Measurements from ENCODE around the gene ELMOD3.
"Not testable (repeated sequence)": the region's sequence is repeated elsewhere in the genome, so short reads cannot be mapped to it uniquely, and the experiment has no call there.

The ELMOD3 gene

DNA sequence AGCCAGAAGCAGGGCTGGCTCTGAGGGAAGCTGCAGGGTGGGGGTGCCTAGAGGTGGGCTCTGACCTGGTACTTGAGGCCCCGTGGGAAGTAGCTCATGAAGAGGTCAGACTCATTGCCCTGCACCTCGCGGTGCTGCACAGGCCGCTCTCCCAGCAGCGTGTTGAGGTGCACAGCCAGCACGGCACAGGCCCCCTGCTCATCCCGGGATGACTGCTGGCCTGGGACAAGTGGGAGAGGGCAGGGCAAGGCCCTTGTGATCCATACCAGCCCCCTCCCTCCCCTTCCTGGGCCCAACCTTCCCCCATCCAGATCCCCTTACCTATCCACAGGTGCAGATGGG, 46.9 kb downstream of the ELMOD3 start:
- no peak for DNase-seq (ENCODE audit: low spot score)

GRCh38 chr2:85401844-85402243, 47.3 kb downstream of the ELMOD3 start:
- DNase-seq (ENCODE audit: low spot score), result no peak

DNA sequence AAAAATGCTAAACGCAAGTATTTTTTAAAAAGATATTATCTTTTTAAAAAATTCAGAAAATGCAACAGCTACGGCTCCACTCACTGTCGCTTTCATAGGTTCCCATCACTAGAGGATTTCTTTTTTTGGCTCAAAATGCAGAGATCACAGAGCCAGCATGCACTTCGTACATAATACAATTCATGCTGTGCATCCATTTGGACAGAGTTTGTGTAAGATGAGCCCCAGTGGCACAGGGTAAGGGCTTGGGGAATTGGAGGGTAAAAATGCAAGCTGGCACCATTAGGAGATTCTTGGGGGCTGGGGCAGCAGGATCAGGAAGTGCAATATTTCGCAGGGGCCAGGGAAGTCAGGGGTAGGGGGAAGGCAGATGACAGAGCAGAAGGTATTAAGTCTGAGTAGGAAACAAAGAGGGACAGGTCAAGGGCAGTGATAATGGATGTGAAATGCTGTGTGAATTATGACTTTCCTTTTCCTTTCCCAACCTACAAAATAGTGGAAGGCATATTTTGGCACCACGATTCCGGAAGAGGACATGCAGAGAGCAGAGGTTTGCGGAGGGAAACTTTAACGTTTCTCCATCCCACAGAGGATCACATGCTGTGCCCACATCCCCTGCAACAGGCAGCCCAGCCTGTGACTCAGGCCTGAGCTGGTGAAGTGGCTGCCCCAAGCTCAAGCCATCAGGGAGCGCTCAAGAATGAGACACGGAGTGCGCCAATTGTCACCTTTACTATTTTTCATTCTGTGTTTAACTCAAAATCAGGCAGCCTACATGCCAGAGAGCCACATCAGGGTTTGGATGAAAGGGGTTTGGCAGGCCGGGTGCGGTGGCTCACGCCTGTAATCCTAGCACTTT, 50.9 kb downstream of the ELMOD3 start:
- peak; percentile 62 for DNase-seq (ENCODE audit: low spot score)

DNA sequence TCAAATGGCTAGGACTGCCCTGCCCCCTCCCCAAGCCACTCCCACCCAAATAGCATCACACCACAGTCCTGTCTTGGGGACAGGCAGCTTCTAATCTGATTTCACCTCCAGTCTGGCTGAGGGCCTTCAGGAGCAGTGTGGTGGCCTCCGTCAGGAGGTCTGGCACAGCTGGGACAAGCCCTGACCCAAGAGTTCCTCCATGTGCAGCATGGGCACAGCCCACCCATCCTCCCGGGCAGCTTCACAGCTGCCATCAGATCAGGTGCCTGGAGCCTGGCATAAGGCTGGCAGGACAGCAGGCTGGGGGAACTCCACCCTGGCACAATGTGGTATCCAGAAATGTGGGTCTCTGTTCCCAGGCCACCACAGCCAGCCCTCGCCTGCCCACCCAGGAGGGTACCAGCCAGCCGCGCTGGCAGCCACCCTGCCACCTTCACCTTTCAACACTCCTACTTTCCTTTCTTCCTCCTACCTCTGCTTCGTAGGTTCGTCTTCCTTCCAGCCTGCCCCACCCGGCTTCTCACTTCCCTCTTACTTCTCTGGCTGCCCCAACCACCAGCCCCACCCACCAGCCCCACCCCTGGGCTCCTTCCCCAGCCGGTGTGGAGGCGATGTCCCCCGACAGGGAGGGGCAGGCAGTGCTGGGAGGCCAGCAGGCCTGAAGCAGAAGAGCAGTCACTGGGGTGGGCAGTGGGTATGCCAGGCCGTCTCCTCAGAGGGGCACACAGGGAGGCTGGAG, 55.4 kb downstream of the ELMOD3 start, which contains the start of gene CAPG:
CAPG (minus strand) TSS at position 522 of the 739 bp plus-strand sequence. CDS start 8,221 bp downstream, outside the sequence.
- DNase-seq (ENCODE audit: low spot score), result peak; percentile 56

DNA sequence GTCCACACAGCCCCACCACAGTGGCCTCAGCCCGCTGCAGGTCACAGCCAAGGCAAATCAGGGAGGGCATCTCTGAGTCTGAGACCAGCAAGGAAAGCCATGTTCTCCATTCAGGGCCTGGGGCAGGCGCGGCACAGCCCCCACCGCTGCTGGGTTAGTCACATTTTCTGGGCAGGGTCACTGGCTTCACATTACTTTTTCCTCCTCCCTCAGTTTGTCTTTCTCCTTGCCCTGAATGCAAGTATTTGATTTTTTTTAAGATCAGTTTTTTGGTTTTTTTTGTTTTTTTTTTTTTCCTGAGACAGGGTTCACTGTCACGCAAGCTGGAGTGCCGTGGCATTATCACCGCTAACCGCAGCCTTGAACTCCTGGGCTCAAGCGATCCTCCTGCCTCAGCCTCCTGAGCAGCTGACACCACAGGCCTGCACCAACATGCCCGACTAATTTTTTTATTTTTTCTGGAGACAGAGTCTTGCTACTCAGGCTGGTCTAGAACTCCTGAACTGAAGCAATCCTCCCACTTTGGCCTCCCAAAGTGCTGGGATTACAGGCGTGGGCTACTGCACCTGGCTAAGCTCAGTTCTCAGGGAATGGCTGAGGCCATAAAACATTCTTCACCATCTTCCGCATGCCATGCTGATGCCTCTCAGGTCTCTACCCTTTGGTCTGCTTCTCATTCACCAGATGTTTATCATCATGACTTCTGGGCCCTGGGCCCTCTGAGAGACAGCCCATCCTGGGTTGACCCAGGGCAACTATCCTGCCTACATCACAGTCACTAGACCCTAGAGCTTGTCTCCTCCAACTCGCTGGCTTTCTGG, 56.2 kb downstream of the ELMOD3 start:
- DNase-seq (ENCODE audit: low spot score), result peak; percentile 51

DNA sequence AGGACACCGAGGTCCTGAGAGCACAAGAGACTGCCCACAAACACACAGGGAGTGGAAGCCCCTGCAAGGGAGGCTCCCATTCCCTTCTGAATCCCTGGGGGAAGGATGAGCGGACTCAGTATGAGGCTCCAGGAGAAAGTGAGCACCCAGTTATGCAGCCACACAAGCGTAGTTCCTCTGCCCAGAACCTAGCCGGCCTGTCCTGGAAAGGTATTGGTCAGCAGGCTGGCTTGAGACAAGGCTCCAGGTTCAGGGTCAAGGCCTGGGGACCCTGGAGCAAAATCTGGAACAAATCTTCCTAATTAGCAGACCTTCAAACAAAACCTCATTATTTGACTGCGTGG, 56.8 kb downstream of the ELMOD3 start:
- no peak for DNase-seq (ENCODE audit: low spot score)

DNA sequence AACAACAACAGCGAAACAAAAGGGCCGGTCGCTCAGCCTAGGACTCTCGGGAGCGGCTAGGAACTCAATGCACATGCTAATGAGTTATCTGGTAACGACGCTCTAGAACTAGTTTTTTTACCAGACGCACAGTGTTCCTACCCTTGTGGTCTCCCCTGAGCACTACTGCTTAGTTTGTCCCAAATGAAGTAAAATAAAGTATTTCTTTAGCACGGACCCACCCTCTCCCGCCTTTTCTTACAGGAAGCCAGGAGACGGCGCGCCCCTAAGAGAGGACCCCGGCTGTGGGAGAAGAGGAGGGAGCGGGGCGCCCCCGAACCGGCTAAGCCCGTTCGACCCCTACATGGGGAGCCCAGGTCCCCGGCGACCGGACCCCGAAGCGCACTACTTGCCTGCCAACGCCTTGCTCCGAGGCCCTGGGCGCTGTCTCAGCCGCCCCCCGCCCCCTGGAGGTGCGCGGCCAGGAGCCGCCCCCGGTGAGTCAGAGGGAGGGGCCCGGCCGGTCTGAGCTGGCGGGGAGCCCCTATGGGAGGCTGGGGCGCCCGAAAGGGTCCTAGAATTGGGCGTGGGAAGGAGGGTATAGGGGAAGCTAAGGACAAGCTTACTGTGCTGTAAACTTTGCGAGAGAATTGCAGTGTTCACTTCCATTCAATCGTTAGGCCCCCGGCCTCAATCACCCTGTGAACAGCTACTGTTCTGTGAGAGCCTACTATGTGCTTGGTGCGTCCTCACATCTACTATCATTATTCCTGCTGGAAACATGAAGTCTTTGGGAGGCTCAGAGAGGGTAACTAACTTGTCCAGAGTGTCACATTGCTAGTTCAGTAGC, 59.2 kb downstream of the ELMOD3 start:
- DNase-seq (ENCODE audit: low spot score), result peak; percentile 91

- not testable (repeated sequence) for DNase-seq (ENCODE audit: low spot score)
Measured at GRCh38 chr2:85414421-85414759, 59.8 kb downstream of the ELMOD3 start.

GRCh38 chr2:85414761-85415553, 60.4 kb downstream of the ELMOD3 start:
- no peak for DNase-seq (ENCODE audit: low spot score)

DNA sequence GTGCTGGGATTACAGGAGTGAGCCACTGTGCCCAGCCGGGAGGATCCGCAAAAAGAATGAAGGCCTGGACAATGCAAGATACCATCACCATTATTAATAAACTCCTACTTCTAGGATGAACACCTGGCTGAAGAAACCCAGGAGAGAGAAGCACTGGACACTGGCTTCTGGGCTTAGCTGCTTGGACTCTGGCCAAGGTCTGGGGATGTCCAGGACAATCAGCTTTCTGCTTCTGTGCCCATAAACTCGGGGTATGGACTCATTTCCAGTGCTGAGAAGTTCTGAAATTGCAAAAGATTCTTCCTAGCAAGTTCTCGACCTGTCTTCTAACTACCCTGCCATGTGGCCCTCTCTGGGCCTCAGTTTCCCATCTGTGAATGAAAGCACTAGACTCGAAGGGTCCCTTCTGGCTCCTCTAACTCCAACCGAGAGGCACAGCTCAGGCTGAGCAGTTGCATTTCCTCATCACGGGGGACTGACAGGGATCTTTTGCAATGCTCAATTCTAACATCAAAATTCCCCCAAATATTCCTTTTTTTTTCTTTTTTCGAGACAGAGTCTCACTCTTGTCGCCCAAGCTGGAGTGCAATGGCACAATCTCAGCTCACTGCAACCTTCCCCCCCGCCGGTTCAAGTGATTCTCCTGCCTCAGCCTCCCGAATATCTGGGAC, 61.5 kb downstream of the ELMOD3 start:
- no peak for DNase-seq (ENCODE audit: low spot score)

DNA sequence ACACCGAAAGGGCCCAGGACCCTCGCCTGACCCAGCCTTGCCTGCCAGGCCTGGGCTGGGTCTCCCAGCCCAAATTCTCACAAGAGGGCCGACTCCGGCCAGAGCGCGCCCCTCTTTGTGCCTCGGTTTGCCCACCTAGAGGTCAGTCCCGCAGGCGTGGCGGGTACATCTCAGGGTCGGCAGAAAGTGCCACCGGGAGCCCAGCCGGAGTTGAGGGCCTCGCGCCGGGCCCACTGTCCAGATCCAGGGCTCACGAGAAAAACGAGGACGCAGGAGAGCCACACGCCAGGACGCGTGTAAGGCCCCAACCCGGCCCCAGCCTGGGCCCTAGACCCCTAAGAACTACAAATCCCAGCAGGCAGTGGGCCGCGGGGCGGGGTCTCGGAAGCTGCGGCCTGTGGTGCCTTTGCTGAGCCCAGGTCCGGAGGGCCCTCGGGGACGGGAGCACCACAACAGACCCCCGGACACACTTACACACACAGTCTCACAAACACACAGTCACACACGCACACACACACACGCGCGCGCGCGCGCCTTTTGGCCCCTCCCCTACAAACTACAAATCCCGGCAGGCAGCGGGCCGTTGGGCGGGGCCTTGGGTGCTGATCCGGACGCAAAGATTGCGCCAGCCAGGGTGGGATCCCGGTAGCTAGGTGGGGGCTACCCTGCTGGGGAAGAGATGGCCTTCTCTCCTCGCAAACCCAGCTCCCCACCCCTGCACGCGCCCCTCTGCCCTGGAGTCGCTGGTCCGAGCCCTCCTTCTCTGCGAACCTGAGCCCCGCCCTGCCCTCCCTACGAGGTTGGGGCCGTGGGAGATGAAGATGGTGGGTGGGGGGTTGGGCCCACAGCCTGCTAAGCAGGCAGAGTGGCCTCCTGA, 63.8 kb downstream of the ELMOD3 start, which contains the start of gene SH2D6:
SH2D6 (plus strand) TSS at position 583 of the 877 bp plus-strand sequence. CDS start 10,752 bp downstream, outside the sequence.
- DNase-seq (ENCODE audit: low spot score), result peak; percentile 93

- DNase-seq (ENCODE audit: low spot score), result no peak
Measured at GRCh38 chr2:85419009-85419675, 64.6 kb downstream of the ELMOD3 start.

GRCh38 chr2:85420536-85421259, 66.1 kb downstream of the ELMOD3 start:
- DNase-seq (ENCODE audit: low spot score), result peak; percentile 92

DNA sequence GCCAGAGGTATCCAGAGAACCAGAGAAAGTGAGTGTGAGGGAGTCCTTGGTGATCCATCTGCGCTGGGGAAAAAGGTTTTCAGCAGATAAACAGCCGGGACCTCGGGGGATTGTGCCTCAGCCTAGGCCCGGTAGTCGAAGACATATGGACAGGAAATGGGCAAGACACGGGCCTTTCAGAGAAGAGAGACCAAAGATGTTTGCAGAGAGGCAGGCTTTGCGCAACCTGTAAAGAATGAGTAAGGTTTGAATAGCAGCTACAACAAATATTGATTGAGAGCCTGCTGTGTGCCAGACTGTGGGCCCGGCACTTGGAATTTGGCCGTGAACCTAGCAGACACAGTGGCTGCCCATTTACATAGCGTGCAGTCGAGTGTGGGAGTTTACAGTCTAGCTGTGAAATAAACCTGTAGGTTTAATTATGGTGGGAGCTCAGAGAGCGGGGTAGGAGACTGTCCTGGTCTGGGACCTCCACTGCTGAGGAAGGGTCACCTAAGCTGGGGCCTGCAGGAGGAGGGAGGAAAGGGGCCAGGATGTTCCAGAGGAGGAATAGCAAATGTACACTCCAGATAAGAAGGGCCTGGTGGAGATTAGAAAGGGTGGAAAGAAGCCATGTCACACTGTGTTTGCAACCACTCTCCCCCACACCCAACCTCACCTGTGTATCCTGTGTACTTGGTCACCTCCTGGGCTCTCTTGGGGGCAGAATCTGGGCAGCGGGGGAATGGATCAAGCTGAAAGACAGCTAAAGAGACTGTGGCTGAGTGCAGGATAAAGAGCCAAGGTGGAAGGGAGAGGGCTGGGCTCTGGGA, 66.9 kb downstream of the ELMOD3 start:
- DNase-seq (ENCODE audit: low spot score), result no peak

GRCh38 chr2:85422072-85422457, 67.5 kb downstream of the ELMOD3 start:
- DNase-seq (ENCODE audit: low spot score), result no peak

- no peak for DNase-seq (ENCODE audit: low spot score)
Measured at GRCh38 chr2:85423525-85423924, 69.0 kb downstream of the ELMOD3 start.

DNA sequence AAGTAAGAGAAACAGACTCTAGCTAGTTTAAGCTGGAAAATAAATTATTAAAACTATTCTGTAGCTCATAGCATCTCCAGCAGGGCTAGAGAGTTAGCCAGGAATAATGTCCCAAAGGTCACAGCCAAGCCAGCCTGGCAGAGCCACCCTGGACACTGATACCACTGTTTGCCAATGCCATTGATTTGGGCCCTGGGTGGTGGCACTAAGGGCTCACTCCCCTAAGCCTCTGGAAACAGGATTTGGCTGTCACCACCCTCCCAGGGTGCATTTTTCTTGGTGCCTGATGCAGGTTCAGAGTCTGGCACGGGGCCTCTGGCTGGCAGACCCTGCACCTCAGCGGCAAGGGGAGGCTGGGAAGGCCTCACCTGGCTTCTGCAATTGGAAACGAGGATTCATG, 71.0 kb downstream of the ELMOD3 start:
- DNase-seq (ENCODE audit: low spot score), result no peak
